Brain microvascular endothelial cell (primary cell): Measurements from ENCODE around the gene HSF5.

ENCODE experiments used
- DNase-seq: peaks from one replicate; pipeline ENCODE4 v3.0.0-alpha.2; 2020
- H3K27ac ChIP-seq: fragments of 250-450 bp; sonication (Bioruptor Pico); 2 replicates; pipeline ENCODE4 v1.5.1; 2020; ENCODE audit warnings: mild to moderate bottlenecking, moderate library complexity
- H3K27me3 ChIP-seq: fragments of 250-450 bp; sonication (Bioruptor Pico); replicated peaks from 2 replicates; pipeline ENCODE4 v1.5.1; 2020; ENCODE audit warnings: mild to moderate bottlenecking
- H3K36me3 ChIP-seq: fragments of 250-450 bp; sonication (Bioruptor Pico); replicated peaks from 2 replicates; pipeline ENCODE4 v1.5.1; 2020; ENCODE audit warnings: mild to moderate bottlenecking
- H3K4me3 ChIP-seq: 2 replicates; pipeline ENCODE4 v1.5.1; 2011; ENCODE audit warnings: low read depth, mild to moderate bottlenecking, control low read depth, low read length, moderate library complexity
- in situ Hi-C: cut with HindIII; loops from 2 replicates; pipeline ENCODE4 v1.10.0; 2017; ENCODE audit warnings: low sequenced_read_pairs, low pct_ligation_motif_present
- TF ChIP-seq, protein P1 (sequence below): IDR thresholded peaks from 2 replicates; pipeline ENCODE4 v1.5.1; 2011; ENCODE audit warnings: low read depth, mild to moderate bottlenecking, moderate library complexity, low read length, control low read depth, inconsistent platforms; ENCODE audit errors: missing control alignments

The HSF5 gene

DNA sequence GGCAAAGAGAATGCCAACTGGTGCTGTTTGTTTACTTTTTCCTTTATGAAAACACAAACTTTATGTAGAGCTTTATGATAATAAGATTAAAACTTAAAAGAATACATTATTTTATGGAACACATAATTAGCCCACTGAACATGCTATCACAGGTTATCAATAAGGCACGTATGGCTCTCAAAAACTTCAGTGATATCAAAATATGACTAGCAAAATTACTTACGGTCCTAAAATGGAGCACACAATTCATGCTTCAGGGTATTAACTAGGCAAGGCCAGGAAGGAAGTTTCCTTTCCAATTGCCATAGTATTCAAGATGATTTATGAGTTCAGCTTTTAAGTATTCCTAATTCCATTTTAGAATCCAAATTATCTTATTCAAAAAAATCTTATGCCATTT is 74.5 kb downstream of the HSF5 start:
- Histone ChIP-seq H3K36me3 (no peaks in the 10 kb centered on the region), H3K27me3 (peaks cover 11% of the 10 kb centered on the region), H3K4me3 (no peak overlapping the region), H3K27ac (no peak overlapping the region)
- no peak for DNase-seq
- TF ChIP-seq, protein P1, sequence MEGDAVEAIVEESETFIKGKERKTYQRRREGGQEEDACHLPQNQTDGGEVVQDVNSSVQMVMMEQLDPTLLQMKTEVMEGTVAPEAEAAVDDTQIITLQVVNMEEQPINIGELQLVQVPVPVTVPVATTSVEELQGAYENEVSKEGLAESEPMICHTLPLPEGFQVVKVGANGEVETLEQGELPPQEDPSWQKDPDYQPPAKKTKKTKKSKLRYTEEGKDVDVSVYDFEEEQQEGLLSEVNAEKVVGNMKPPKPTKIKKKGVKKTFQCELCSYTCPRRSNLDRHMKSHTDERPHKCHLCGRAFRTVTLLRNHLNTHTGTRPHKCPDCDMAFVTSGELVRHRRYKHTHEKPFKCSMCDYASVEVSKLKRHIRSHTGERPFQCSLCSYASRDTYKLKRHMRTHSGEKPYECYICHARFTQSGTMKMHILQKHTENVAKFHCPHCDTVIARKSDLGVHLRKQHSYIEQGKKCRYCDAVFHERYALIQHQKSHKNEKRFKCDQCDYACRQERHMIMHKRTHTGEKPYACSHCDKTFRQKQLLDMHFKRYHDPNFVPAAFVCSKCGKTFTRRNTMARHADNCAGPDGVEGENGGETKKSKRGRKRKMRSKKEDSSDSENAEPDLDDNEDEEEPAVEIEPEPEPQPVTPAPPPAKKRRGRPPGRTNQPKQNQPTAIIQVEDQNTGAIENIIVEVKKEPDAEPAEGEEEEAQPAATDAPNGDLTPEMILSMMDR: no peak
- in situ Hi-C loops: no loop called here

DNA sequence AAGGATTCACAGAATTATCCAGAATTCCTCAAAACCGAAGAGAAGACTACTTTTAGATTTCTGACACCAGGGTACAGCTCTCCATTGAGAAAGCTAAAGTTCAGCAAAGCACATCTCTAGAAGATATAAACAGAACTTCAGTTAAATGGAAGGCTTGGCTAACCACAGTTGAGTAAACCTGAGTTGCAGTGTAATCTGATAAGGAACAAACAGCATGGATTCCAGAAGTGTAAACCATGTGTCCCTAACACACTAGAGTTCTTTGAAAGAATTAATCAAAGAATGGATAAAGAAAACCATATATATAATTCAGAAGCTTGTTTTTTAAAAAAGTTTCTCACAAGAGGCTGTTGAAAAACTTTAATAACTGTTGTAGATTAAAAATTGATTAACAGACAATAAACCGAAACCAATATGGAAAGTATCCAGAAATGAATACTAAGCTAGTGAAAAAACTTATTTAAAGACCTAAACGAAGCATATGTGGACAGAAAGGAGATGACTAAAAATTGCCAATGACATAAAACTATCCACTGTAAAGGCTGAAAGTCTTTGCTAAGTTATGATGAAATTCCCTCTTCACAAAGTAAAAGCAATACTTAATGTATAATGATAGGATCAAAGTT is 75.1 kb downstream of the HSF5 start:
- Histone ChIP-seq H3K4me3 (no peak overlapping the region), H3K36me3 (no peaks in the 10 kb centered on the region), H3K27me3 (peaks cover 13% of the 10 kb centered on the region), H3K27ac (no peak overlapping the region)
- TF ChIP-seq, protein P1: no peak
- no peak for DNase-seq
- in situ Hi-C loops: no loop called here

DNA sequence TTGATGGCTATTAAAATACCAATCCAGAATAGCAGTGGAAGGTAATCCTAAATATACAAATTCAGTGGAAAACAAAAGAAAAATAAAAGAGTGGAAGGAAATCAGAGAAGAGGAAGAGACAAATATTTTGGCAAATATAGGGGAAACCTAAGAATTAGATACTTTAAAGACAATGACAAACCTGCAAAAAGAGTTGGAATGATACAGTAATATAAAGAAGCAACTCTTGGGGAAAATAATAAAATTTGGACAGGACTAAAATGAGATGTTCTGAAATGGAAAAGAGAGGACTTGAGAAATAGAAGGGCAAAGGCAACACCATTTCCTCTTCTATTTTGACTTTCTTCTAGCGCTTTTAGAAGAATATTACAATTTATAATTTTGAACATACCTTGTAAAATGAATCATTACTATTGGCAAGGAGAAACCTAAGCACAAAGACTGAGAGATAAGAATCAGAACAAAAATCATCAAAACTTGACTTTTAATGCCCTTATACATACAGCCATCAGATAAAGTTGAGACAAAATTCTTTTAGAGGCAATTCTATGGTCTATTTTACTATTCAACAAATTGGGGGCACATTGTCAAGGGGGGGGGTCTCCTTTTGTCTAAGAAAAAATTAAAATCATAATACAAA is 76.0 kb downstream of the HSF5 start:
- in situ Hi-C loops: no loop called here
- Histone ChIP-seq H3K4me3 (no peak overlapping the region), H3K36me3 (no peaks in the 10 kb centered on the region), H3K27ac (no peak overlapping the region), H3K27me3 (peaks cover 13% of the 10 kb centered on the region)
- DNase-seq: no peak
- TF ChIP-seq, protein P1: no peak

DNA sequence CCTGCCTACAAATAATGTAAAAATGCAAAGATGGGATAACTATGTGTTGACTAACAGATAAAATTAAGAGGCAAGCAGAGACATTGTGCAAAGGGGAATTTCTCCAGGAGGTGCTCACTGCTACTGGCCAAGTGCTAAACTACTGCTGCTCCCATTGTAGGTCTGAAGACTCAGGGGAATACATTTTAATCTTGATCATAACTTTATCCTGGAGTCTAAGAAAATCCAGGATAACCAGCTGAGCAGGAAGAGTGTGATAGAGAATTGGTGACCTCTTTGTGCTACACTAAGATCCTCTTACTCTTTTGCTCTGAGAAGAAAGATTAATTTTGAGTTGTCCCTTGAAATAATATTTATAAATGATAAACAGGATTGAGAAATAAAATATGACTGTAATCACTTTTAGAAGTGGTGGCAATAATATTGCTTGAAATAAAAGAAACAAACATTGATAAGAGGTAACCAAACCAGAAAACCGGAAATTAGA is 76.8 kb downstream of the HSF5 start:
- no peak overlapping the region for H3K27ac ChIP-seq
- peaks cover 11% of the 10 kb centered on the region for H3K27me3 ChIP-seq
- in situ Hi-C loops: no loop called here
- TF ChIP-seq, protein P1: no peak
- no peaks in the 10 kb centered on the region for H3K36me3 ChIP-seq
- H3K4me3 ChIP-seq: no peak overlapping the region
- DNase-seq: no peak

DNA sequence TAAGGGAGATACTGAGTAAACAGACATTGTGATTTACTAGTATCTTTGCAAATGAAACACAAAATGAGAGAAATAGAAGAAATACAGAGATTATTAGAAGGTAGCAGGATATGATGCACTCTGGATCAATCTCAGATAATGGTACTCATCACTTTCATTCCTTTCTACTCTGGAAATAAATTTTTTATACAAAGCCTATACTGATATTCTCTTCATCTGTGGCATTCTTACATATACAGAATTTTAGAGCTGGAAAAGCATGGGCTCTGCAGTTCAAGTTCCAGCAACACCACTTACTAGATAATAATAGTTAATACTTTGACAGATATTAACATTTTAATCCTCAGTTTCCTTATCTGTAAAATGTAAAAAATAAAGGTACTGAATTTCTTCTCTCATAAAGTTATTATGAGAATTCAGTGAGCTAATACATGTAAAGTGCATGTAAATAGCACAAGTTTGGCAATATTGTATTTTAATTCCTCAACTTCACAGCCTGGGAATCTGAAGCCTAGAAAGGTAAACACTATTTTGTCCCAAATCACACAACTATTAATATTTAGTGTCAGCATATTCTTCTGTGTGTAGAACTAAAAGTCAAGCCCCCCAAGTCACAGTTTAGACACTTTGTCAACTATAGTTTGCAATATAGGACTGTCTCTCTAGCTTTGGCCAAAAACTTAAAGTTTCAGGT is 77.3 kb downstream of the HSF5 start:
- DNase-seq: no peak
- Histone ChIP-seq H3K27ac (no peak overlapping the region), H3K4me3 (no peak overlapping the region), H3K27me3 (peaks cover 11% of the 10 kb centered on the region), H3K36me3 (no peaks in the 10 kb centered on the region)
- in situ Hi-C loops: no loop called here
- TF ChIP-seq, protein P1: no peak
